ENCODE measurements around the gene RAB12. TPM values are rescaled to one million over a fixed set of nuclear protein-coding genes. Genes with fewer than 3 reads are reported as not detected.

RAB12 gene
- total RNA-seq, 1 experiment from 2014 or later, result 79.4 TPM

- TF ChIP-seq EZH2 (IDR thresholded peaks at IDR 0.05; ENCODE audit: low read depth) (no peak), CTCF (conservative IDR thresholded peaks at IDR 0.05) (no peak)
- BruUV-seq (replicated peaks), result no TSS peak
- no peaks in the 10 kb centered on the region; the same call in 1 of the 2 replicates for H3K27me3 ChIP-seq (ENCODE audit: insufficient read depth, low read depth)
- CTCF ChIA-PET, result no interaction called here
- peaks cover 12% of the 10 kb centered on the region; the same call in 1 of the 2 replicates for H3K4me1 ChIP-seq (replicated peaks; ENCODE audit: insufficient read depth)
- H3K79me2 ChIP-seq (ENCODE audit: low read depth), result no peaks in the 10 kb centered on the region
- POLR2A ChIA-PET (ENCODE audit: unreplicated experiment), result no interaction called here
- no peaks in the 10 kb centered on the region for H3K9me2 ChIP-seq (ENCODE audit: insufficient read depth)
- no peak overlapping the region for H3K27ac ChIP-seq
- no peaks in the 10 kb centered on the region for H3K9me3 ChIP-seq (ENCODE audit: insufficient read depth, low read depth)
- H3K4me2 ChIP-seq, result no peak overlapping the region
- H2AFZ ChIP-seq, result no peak overlapping the region
- H3F3A ChIP-seq (ENCODE audit: insufficient read depth, low read depth), result peaks cover 8% of the 10 kb centered on the region; the same call in 1 of the 2 replicates
- H3K4me3 ChIP-seq, result no peak overlapping the region
- intact Hi-C loops (cut with micrococcal nuclease; ENCODE audit: unreplicated experiment), result no loop called here
- no peaks in the 10 kb centered on the region for H3K36me3 ChIP-seq (ENCODE audit: low read depth)
- no peak for DNase-seq
- H4K20me1 ChIP-seq (ENCODE audit: insufficient read depth), result no peaks in the 10 kb centered on the region
These were observed 6.7 kb upstream of the RAB12 start for GRCh38 chr18:8602557-8602956.

- H3K4me2 ChIP-seq, result 0 out of 2 replicates have a peak overlapping the region, but pooled peaks have one; percentile 7
- intact Hi-C loops (cut with micrococcal nuclease; ENCODE audit: unreplicated experiment), result no loop called here
- peaks cover 8% of the 10 kb centered on the region; the same call in 1 of the 2 replicates for H3F3A ChIP-seq (ENCODE audit: insufficient read depth, low read depth)
- no peak overlapping the region for H3K27ac ChIP-seq
- peaks cover 19% of the 10 kb centered on the region; the same call in 1 of the 2 replicates for H3K4me1 ChIP-seq (replicated peaks; ENCODE audit: insufficient read depth)
- H3K27me3 ChIP-seq (ENCODE audit: insufficient read depth, low read depth), result no peaks in the 10 kb centered on the region; the same call in 1 of the 2 replicates
- POLR2A ChIA-PET (ENCODE audit: unreplicated experiment), result no interaction called here
- no peak overlapping the region for H3K4me3 ChIP-seq
- H3K9me3 ChIP-seq (ENCODE audit: insufficient read depth, low read depth), result no peaks in the 10 kb centered on the region
- no peak overlapping the region for H2AFZ ChIP-seq
- H3K36me3 ChIP-seq (ENCODE audit: low read depth), result no peaks in the 10 kb centered on the region
- TF ChIP-seq EZH2 (IDR thresholded peaks at IDR 0.05; ENCODE audit: low read depth), result no peak
- TF ChIP-seq CTCF (conservative IDR thresholded peaks at IDR 0.05), result no peak
- no peaks in the 10 kb centered on the region for H4K20me1 ChIP-seq (ENCODE audit: insufficient read depth)
- CTCF ChIA-PET, result interaction anchor here (1.6 kb wide), 1 partner anchor 12 kb away, joined by 3 read pairs; no protein-coding TSS in a partner anchor
- H3K79me2 ChIP-seq (ENCODE audit: low read depth), result no peaks in the 10 kb centered on the region
- H3K9me2 ChIP-seq (ENCODE audit: insufficient read depth), result no peaks in the 10 kb centered on the region
- no peak for DNase-seq
- no TSS peak for BruUV-seq (replicated peaks)
These were observed 5.3 kb upstream of the RAB12 start for GRCh38 chr18:8603663-8604520.

- H3K4me1 ChIP-seq (replicated peaks; ENCODE audit: insufficient read depth), result peaks cover 22% of the 10 kb centered on the region
- no peaks in the 10 kb centered on the region for H3K36me3 ChIP-seq (ENCODE audit: low read depth)
- TF ChIP-seq CTCF (conservative IDR thresholded peaks at IDR 0.05), result no peak
- TF ChIP-seq EZH2 (IDR thresholded peaks at IDR 0.05; ENCODE audit: low read depth), result no peak
- H3K9me3 ChIP-seq (ENCODE audit: insufficient read depth, low read depth), result no peaks in the 10 kb centered on the region
- no TSS peak for BruUV-seq (replicated peaks)
- peaks cover 8% of the 10 kb centered on the region; the same call in 1 of the 2 replicates for H3F3A ChIP-seq (ENCODE audit: insufficient read depth, low read depth)
- no peak overlapping the region for H3K4me3 ChIP-seq
- no peaks in the 10 kb centered on the region for H3K27me3 ChIP-seq (ENCODE audit: insufficient read depth, low read depth)
- H3K27ac ChIP-seq, result no peak overlapping the region
- H4K20me1 ChIP-seq (ENCODE audit: insufficient read depth), result peaks cover 2% of the 10 kb centered on the region; the same call in 1 of the 2 replicates
- no peak for DNase-seq
- intact Hi-C loops (cut with micrococcal nuclease; ENCODE audit: unreplicated experiment), result no loop called here
- POLR2A ChIA-PET (ENCODE audit: unreplicated experiment), result no interaction called here
- CTCF ChIA-PET, result no interaction called here
- no peak overlapping the region for H3K4me2 ChIP-seq
- H3K79me2 ChIP-seq (ENCODE audit: low read depth), result peaks cover 13% of the 10 kb centered on the region
- no peaks in the 10 kb centered on the region for H3K9me2 ChIP-seq (ENCODE audit: insufficient read depth)
- H2AFZ ChIP-seq, result no peak overlapping the region
These were observed 3.3 kb upstream of the RAB12 start for GRCh38 chr18:8605974-8606373.
